GM12872 (cell line): ENCODE results near the gene FGD3.

Source experiments
- CTCF ChIP-seq: IDR thresholded peaks from 3 replicates; pipeline ENCODE4 v1.5.1; 2011; ENCODE audit warnings: low read depth, mild to moderate bottlenecking, low read length, moderate library complexity; ENCODE audit not compliant: insufficient read depth

FGD3 gene

GRCh38 chr9:93048566-93049448 lies 101.5 kb downstream of the FGD3 start:
- no peak for TF ChIP-seq CTCF

DNA sequence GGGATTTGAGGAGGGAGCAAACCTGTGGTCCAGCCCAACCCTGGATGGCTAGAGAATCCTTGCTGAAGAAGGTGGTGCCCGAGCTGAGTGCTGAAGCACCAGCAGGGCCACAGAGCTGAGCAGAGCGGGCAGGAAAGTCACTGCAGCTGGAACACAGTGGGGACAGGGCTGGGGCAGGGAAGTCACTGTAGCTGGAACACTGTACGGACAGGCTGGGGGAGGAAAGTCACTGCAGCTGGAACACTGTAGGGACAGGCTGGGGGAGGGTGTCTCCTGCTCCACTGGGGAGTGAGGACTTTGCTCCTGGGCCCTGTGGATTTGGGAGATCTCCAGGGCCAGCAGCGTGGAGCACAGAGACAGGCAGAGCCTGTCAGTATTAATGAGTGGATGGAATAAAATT lies 102.2 kb downstream of the FGD3 start:
- TF ChIP-seq CTCF, result no peak

GRCh38 chr9:93050231-93050630 lies 102.9 kb downstream of the FGD3 start:
- TF ChIP-seq CTCF, result no peak

- TF ChIP-seq CTCF, result no peak
Observed at GRCh38 chr9:93051680-93052089, 104.4 kb downstream of the FGD3 start.

- TF ChIP-seq CTCF, result no peak
Observed at GRCh38 chr9:93052791-93053540, 105.6 kb downstream of the FGD3 start.

GRCh38 chr9:93053781-93054331 lies 106.5 kb downstream of the FGD3 start:
- no peak for TF ChIP-seq CTCF
